HG02981 (cell line): Measurements from ENCODE around the gene DLG3.

Source experiments
- ATAC-seq: cut with Tn5 transposase; IDR thresholded peaks from one replicate; pipeline ENCODE4 v1.9.1; 2021; ENCODE audit warnings: mild to moderate bottlenecking, moderate library complexity; ENCODE audit not compliant: unreplicated experiment

DLG3 gene

GRCh38 chrX:70437011-70437410 is 7.6 kb upstream of the DLG3 start:
- ATAC-seq: no peak

DNA sequence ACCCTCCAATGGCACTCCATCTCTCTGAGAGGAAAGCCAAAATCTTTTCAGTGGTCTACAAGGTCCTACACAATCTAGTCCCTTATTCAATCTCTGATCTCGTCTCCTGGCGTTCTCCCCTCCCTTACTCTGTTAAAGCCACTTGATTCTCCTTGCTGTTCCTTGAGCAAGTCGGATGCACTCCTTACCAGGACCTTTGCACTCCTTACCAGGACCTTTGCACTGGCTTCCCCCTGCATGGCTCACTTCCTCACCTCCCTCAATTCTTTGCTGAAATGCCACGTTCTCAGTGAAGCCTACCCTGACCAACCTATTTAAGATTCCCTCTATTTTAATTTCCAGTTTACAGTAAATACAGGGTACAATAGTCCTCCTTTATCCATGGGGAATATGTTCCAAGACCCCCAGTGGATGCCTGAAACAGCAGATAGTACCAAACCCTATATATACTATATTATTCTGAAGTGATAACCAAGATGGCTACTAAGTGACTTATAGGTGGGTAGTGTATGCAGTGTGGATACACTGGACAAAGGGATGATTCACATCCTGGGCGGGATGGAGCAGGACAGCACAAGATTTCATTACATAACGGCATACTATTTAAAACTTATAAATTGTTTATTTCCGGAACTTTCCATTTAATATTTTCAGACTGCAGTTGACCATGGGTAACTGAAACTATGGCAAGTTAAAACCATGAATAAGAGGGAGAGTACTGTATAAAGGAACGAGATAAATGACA is 6.5 kb upstream of the DLG3 start:
- ATAC-seq: no peak

- ATAC-seq: no peak
Measured at GRCh38 chrX:70439016-70439415, 5.6 kb upstream of the DLG3 start.

GRCh38 chrX:70442224-70442623 is 2.4 kb upstream of the DLG3 start:
- no peak for ATAC-seq

GRCh38 chrX:70444946-70445656 is 466 bp downstream of the DLG3 start:
- ATAC-seq: no peak

DNA sequence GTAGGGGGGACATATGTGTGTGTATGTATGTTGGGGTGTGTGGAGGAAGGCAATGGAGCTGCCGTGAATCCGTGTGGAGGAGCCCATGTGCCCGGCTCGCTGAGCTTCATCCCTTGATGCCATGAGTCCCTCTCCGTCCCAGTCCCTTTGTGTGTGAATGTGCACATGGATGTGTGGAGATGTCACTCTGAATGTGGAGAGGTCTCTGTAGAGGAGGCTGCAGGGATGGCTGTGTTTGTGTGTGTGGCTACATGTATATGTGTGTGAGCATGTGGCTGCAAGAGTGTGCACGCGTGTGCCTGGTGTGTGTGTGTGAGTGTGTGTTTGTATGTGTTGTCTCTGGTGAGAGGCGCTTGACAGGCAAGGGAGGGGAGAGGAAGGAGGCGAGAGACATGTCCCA is 1.3 kb downstream of the DLG3 start:
- ATAC-seq: no peak

DNA sequence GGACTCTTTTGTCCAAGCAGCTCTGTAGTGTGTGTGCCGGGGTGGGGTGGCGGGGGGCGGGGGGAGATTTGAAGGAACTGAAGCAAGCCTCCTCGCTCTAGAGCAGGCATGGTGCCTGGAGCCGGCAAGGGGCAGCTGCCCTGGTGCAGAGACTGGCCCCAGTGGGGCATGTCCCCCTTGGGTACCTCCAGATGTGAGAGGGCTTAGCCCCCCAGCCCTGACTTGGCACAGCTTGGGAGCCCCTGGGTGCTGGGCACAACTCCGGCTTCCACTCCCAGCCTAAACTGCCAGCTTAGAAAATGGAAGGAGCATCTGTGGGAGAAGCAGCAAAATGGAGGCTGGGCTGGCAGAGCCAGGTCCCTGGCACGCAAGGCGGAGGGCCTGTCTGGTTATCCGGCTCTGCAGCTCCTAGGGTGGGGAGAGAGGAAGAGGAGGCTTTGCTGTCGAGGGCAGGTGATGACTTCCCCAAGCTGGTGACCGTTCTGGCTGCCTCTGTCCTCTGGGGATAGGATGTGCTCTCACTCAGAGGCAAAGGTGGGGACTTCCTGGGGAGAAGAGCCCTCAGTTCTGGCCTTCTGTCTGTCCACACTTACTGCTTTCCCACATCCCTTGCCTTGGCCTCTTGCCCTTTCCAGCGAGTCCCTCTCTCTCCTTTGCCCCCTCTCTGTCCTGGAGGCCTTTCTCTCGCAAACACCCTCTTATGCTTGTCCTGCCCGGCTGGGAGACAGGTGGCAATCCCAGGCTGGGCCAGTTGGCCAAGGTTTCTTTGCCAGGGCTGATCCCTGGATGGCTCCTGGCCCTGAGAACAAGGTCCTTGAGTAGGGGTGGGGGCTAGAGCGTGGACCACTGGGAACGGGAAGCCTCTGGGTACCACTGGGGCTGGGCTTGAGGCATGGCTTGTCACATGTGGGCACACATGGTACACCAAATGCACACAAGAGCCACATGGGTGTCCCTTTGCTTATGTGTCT is 2.0 kb downstream of the DLG3 start:
- no peak for ATAC-seq

DNA sequence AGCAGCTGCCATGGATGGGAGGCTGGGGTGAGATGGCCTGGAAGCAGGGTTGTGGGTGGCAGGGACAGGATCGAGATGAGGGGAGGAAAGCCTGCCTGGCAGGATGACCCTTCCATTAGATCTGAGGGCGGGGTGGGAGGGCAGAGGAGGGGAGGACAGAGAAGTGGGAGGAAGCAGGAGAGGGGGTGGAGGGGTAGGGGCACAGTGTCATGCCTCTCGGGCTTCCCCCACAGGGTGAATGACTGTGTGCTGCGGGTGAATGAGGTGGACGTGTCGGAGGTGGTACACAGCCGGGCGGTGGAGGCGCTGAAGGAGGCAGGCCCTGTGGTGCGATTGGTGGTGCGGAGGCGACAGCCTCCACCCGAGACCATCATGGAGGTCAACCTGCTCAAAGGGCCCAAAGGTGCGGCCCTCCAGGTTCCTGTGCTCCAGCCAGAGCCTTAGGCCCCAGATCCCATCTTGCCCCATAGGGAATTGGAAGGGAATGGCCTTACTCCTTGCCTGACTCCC is 4.9 kb downstream of the DLG3 start:
- ATAC-seq: no peak

GRCh38 chrX:70452143-70452733 is 7.6 kb downstream of the DLG3 start:
- peak; percentile 29 for ATAC-seq

GRCh38 chrX:70453024-70453618 is 8.5 kb downstream of the DLG3 start:
- no peak for ATAC-seq

GRCh38 chrX:70454441-70455365 is 10.1 kb downstream of the DLG3 start:
- peak; percentile 54 for ATAC-seq

DNA sequence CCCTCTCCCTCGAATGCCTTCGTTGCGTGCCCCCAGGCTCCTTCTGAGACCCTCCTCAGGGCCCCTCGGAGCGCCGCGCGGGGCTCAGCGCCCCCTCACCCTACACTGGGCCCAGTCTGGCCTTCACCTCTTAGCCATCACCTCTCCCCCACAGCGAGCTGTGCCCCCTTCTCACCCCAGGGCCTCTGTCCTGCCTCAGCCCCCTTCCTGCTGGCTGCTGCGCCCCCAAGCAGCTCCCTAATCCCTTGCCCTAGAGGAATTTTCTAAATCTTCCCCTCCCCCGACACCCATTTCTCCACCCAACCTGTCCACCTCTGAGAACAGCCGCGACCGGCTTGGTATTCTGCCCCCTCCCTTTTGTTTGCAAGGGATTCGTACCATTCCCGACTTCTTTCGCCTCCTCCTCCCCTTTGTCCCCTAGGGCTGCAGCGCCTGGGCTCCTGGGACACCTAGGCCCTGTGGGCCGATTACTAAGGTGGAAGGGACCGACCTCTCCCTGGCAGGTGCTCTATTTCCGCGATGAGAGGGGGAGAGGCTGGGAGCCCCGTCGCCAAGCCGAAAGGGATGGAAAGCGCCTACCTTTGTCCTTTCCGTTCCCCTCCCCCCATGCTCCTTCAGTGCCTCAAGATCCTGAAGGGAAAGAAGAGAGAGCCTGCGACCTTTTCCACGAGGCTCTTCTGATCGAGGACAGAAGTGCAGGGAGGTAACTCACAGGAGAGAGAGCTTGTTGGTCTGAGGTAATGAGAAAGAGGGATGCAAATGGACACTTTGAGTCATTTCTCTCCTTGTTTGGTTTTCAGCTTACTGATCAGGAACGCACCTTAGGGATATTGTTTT is 10.9 kb downstream of the DLG3 start:
- no peak for ATAC-seq

DNA sequence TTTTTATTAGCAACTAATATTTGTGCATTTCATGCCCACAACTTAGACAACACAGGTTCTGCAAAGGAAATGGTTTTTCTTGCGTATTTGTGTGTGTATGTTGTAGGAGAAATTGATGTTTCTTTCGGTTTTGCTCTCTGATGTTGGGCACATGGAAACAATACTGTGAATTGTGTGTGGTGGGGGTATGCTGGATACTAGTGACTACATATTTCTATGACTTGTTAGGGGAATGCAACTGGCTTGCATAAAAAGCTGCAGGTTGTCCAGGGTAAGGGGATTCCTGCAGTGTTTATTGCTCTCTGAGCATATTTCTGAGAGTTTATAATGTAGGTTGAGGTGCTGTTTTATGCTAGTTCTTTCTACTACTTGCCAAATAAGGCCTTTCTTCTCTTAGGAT is 11.6 kb downstream of the DLG3 start:
- no peak for ATAC-seq

DNA sequence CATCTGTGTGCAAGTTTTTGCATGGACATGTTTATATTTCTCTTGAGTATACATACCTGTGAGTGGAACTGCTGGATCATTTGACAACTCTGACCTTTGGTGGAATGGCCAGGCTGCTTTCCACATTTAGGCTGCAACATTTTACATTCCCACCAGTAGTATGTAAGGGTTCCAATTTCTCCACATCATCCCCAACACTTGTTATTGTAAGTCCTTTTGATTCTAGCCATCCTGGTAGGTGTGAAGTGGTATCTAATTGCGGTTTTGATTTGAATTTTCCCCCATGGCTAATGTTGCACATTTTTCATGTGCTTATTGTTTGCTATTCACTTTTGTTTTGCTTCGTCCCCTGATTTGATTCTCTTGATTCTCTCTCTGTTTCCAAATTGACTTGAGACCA is 16.4 kb downstream of the DLG3 start:
- ATAC-seq: no peak

DNA sequence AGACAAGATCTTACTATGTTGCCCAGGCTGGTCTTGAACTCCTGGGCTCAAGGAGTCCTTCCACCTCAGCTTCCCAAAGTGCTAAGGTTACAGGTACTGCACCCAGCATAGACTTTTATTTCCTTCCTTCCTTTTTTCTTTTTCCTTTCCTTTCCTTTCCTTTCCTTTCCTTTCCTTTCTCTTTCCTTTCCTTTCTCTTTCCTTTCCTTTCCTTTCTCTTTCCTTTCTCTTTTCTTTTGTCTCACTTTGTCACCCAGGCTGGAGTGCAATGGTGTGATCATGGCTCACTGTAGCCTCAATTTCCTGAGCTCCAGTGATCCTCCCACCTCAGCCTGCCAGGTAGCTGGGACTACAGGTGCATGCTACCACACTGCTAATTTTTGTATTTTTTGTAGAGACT is 19.4 kb downstream of the DLG3 start:
- no peak for ATAC-seq

- no peak for ATAC-seq
Measured at GRCh38 chrX:70466968-70467367, 22.3 kb downstream of the DLG3 start.

- ATAC-seq: no peak
Measured at GRCh38 chrX:70468709-70469108, 24.1 kb downstream of the DLG3 start.

- peak; percentile 78 for ATAC-seq
Measured at GRCh38 chrX:70470850-70471289, 26.2 kb downstream of the DLG3 start.
